GM23338 (cell line): Measurements from ENCODE around the gene HIVEP3. TPM values are rescaled to one million over a fixed set of nuclear protein-coding genes. Genes with fewer than 3 reads are reported as not detected.

Experiments
- ATAC-seq: fragments of 200-7000 bp; cut with Tn5 transposase; 3 replicates; pipeline ENCODE4 v1.9.1; 2020
- DNase-seq: peaks from one replicate; pipeline ENCODE4 v3.0.0-alpha.2; 2015; ENCODE audit warnings: low spot score
- H2AFZ ChIP-seq: fragments of 200-600 bp; sonication (generic); 2 replicates; pipeline ENCODE4 v1.8.0; 2016; ENCODE audit warnings: antibody characterized with exemption, mild to moderate bottlenecking, moderate library complexity
- H3F3A ChIP-seq: fragments of 200-600 bp; sonication (generic); replicated peaks from 2 replicates; pipeline ENCODE4 v1.8.0; 2017; ENCODE audit warnings: antibody characterized with exemption, mixed run types, low read depth
- H3K27ac ChIP-seq: fragments of 200-600 bp; sonication (generic); 2 replicates; pipeline ENCODE4 v1.6.1; 2016; ENCODE audit warnings: low read depth
- H3K27me3 ChIP-seq: fragments of 200-600 bp; sonication (generic); 2 replicates; pipeline ENCODE4 v1.8.0; 2016; ENCODE audit warnings: mild to moderate bottlenecking, mixed run types, moderate library complexity; ENCODE audit not compliant: insufficient read depth
- H3K36me3 ChIP-seq: fragments of 200-600 bp; sonication (generic); 2 replicates; pipeline ENCODE4 v1.8.0; 2016; ENCODE audit warnings: mild to moderate bottlenecking; ENCODE audit not compliant: insufficient read depth
- H3K4me1 ChIP-seq: fragments of 200-600 bp; sonication (generic); 2 replicates; pipeline ENCODE4 v1.8.0; 2016; ENCODE audit warnings: mild to moderate bottlenecking, moderate library complexity; ENCODE audit not compliant: insufficient read depth
- H3K4me2 ChIP-seq: fragments of 200-600 bp; sonication (generic); 2 replicates; pipeline ENCODE4 v1.7.1; 2017; ENCODE audit warnings: mixed run types
- H3K4me3 ChIP-seq: fragments of 200-600 bp; sonication (generic); 2 replicates; pipeline ENCODE4 v1.6.1; 2016; ENCODE audit warnings: mixed run types
- H3K79me2 ChIP-seq: fragments of 200-600 bp; sonication (generic); replicated peaks from 2 replicates; pipeline ENCODE4 v1.8.0; 2017; ENCODE audit warnings: mild to moderate bottlenecking; ENCODE audit not compliant: insufficient read depth
- H3K9me2 ChIP-seq: fragments of 200-600 bp; sonication (generic); 2 replicates; pipeline ENCODE4 v1.8.0; 2017; ENCODE audit not compliant: insufficient read depth
- H4K20me1 ChIP-seq: fragments of 200-600 bp; sonication (generic); replicated peaks from 2 replicates; pipeline ENCODE4 v1.8.0; 2017; ENCODE audit warnings: mild to moderate bottlenecking; ENCODE audit not compliant: insufficient read depth
- H3K27ac Mint-ChIP-seq: 2 replicates; pipeline ENCODE4 v1.8.0; 2020; ENCODE audit warnings: inconsistent platforms, mild to moderate bottlenecking, moderate library complexity, mixed read lengths
- H3K27me3 Mint-ChIP-seq: 3 replicates; pipeline ENCODE4 v1.8.0; 2022; ENCODE audit warnings: low read depth, mild to moderate bottlenecking, moderate library complexity, mixed read lengths, inconsistent platforms; ENCODE audit not compliant: insufficient read depth, poor library complexity
- H3K36me3 Mint-ChIP-seq: 3 replicates; pipeline ENCODE4 v1.8.0; 2021; ENCODE audit warnings: low read depth, mild to moderate bottlenecking, inconsistent platforms, moderate library complexity, mixed read lengths
- H3K4me1 Mint-ChIP-seq: 3 replicates; pipeline ENCODE4 v1.8.0; 2020; ENCODE audit warnings: mild to moderate bottlenecking, inconsistent platforms, mixed read lengths
- H3K4me3 Mint-ChIP-seq: 3 replicates; pipeline ENCODE4 v1.8.0; 2021; ENCODE audit warnings: moderate library complexity, mild to moderate bottlenecking, inconsistent platforms, mixed read lengths
- H3K9me3 Mint-ChIP-seq: 3 replicates; pipeline ENCODE4 v1.8.0; 2020; ENCODE audit warnings: moderate library complexity, mild to moderate bottlenecking, inconsistent platforms, mixed read lengths
- POLR2AphosphoS5 ChIP-seq: IDR thresholded peaks from 2 replicates; pipeline ENCODE4 v1.6.1; 2016; ENCODE audit warnings: antibody characterized with exemption, low read depth
- ZNF114 ChIP-seq: fragments of 250-450 bp; sonication (Bioruptor Pico); IDR thresholded peaks from 2 replicates; pipeline ENCODE4 v1.5.0; 2020; ENCODE audit warnings: mild to moderate bottlenecking, moderate library complexity
- ZNF331 ChIP-seq: fragments of 250-450 bp; sonication (Bioruptor Pico); IDR thresholded peaks from 2 replicates; pipeline ENCODE4 v1.5.0; 2020; ENCODE audit warnings: low read depth, mild to moderate bottlenecking, moderate library complexity
- ZNF462 ChIP-seq: fragments of 250-450 bp; sonication (Bioruptor Pico); IDR thresholded peaks from 2 replicates; pipeline ENCODE4 v1.5.0; 2020; ENCODE audit warnings: mild to moderate bottlenecking, moderate library complexity
- polyA plus RNA-seq: library from polyadenylated mRNA; unstranded; fragments of >200 nt; fragmentation: Nextera tagmentation; extraction: Ambion mirVana; gene quantifications from 2 replicates; pipeline ENCODE4 v1.2.1, GENCODE V29; 2016
- total RNA-seq: library from RNA; depleted of rRNA; stranded (reverse); fragments of >200 nt; shearing (Covaris generic); gene quantifications from 2 replicates; pipeline ENCODE4 v1.2.3, GENCODE V29; 2014
- TF ChIP-seq, protein P1 (sequence below): IDR thresholded peaks from 2 replicates; pipeline ENCODE4 v1.6.1; 2016; ENCODE audit warnings: antibody characterized with exemption

Gene HIVEP3
- total and polyA plus RNA-seq, 2 experiments from 2014 or later = 0.14 to 0.24 TPM

- H3K27me3 ChIP-seq = no peaks in the 10 kb centered on the region
- no peak overlapping the region for H3K27ac Mint-ChIP-seq
- H4K20me1 ChIP-seq = no peaks in the 10 kb centered on the region
- no peak overlapping the region for H3K4me3 Mint-ChIP-seq
- no peak overlapping the region for H3K4me2 ChIP-seq
- TF ChIP-seq ZNF331 = no peak
- no peak for TF ChIP-seq ZNF114 (CRISPR knock-in tag)
- TF ChIP-seq ZNF462 (CRISPR knock-in tag) = no peak
- TF ChIP-seq, protein P1, sequence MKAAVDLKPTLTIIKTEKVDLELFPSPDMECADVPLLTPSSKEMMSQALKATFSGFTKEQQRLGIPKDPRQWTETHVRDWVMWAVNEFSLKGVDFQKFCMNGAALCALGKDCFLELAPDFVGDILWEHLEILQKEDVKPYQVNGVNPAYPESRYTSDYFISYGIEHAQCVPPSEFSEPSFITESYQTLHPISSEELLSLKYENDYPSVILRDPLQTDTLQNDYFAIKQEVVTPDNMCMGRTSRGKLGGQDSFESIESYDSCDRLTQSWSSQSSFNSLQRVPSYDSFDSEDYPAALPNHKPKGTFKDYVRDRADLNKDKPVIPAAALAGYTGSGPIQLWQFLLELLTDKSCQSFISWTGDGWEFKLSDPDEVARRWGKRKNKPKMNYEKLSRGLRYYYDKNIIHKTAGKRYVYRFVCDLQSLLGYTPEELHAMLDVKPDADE = no peak
- TF ChIP-seq POLR2AphosphoS5 = no peak
- H3F3A ChIP-seq = no peaks in the 10 kb centered on the region
- no peaks in the 10 kb centered on the region for H3K36me3 ChIP-seq
- no peaks in the 10 kb centered on the region; the same call in 2 of the 3 replicates for H3K4me1 Mint-ChIP-seq
- no peaks in the 10 kb centered on the region for H3K9me2 ChIP-seq
- H3K4me3 ChIP-seq = no peak overlapping the region
- H3K36me3 Mint-ChIP-seq = no peaks in the 10 kb centered on the region; the same call in 2 of the 3 replicates
- no peak overlapping the region for H2AFZ ChIP-seq
- no peak for DNase-seq
- H3K9me3 Mint-ChIP-seq = no peaks in the 10 kb centered on the region; the same call in 2 of the 3 replicates
- H3K4me1 ChIP-seq = no peaks in the 10 kb centered on the region
- no peaks in the 10 kb centered on the region for H3K79me2 ChIP-seq
- peaks cover 7% of the 10 kb centered on the region for H3K27me3 Mint-ChIP-seq
- H3K27ac ChIP-seq = no peak overlapping the region
- ATAC-seq = no peak
Measured at GRCh38 chr1:41592451-41593125, 326.1 kb downstream of the HIVEP3 start.
